ENCODE measurements around the gene SKIC2.

The SKIC2 gene

DNA sequence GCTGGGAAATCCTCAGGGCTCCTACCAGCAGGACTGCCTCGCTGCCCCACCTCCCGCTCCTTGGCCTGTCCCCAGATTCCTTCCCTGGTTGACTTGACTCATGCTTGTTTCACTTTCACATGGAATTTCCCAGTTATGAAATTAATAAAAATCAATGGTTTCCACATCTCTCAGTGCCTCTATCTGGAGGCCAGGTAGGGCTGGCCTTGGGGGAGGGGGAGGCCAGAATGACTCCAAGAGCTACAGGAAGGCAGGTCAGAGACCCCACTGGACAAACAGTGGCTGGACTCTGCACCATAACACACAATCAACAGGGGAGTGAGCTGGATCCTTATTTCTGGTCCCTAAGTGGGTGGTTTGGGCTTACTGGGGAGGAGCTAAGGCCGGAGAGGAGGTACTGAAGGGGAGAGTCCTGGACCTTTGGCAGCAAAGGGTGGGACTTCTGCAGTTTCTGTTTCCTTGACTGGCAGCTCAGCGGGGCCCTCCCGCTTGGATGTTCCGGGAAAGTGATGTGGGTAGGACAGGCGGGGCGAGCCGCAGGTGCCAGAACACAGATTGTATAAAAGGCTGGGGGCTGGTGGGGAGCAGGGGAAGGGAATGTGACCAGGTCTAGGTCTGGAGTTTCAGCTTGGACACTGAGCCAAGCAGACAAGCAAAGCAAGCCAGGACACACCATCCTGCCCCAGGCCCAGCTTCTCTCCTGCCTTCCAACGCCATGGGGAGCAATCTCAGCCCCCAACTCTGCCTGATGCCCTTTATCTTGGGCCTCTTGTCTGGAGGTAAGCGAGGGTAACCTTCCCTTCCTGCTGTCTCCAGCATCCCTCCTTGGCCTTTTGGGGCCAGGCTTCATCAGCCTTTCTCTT is 13.2 kb upstream of the SKIC2 start, which contains the start of gene CFB:
TSS of gene CFB (plus strand) at position 589 of the 863 bp plus-strand sequence. CDS start at position 716, 127 bp downstream.
- DNase-seq: no peak

DNA sequence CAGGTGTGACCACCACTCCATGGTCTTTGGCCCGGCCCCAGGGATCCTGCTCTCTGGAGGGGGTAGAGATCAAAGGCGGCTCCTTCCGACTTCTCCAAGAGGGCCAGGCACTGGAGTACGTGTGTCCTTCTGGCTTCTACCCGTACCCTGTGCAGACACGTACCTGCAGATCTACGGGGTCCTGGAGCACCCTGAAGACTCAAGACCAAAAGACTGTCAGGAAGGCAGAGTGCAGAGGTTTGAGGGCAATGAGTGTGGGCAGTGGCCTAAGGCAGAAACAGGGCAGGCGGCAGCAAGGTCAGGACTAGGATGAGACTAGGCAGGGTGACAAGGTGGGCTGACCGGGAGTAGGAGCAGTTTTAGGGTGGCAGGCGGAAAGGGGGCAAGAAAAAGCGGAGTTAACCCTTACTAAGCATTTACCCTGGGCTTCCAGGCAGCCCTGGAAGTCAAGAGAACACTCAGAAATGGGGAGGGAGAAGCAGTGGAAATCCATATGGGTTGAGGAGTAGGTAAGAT is 12.5 kb upstream of the SKIC2 start:
- DNase-seq: no peak

DNA sequence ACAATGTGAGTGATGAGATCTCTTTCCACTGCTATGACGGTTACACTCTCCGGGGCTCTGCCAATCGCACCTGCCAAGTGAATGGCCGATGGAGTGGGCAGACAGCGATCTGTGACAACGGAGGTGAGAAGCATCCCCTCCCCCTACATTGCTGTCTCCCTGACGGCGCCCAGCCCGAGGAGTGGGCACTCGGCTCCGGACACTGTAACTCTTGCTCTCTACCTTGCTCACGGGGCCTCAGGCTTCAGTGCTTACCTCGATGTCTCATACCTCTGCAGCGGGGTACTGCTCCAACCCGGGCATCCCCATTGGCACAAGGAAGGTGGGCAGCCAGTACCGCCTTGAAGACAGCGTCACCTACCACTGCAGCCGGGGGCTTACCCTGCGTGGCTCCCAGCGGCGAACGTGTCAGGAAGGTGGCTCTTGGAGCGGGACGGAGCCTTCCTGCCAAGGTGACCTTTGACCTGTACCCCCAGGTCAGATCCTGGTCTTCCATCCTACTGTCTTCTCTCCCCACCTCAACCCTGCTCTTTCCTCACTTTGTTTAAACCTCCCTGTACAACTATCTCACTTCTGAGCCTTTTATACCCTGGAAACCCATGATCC is 11.8 kb upstream of the SKIC2 start:
- DNase-seq: no peak

DNA sequence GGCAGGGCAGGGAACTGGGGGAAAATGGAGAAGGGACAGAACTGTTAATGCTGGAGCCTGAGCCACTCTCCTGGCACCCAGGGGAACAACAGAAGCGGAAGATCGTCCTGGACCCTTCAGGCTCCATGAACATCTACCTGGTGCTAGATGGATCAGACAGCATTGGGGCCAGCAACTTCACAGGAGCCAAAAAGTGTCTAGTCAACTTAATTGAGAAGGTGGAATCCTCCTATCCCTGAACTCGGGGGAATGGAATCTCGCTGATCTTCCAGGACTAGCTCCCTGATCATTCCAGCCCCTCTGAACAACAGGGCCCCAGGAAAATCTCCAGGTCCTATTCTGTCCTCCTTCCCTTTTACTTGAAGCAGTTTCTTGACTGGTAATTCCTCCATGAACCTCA is 11.1 kb upstream of the SKIC2 start:
- DNase-seq: no peak

DNA sequence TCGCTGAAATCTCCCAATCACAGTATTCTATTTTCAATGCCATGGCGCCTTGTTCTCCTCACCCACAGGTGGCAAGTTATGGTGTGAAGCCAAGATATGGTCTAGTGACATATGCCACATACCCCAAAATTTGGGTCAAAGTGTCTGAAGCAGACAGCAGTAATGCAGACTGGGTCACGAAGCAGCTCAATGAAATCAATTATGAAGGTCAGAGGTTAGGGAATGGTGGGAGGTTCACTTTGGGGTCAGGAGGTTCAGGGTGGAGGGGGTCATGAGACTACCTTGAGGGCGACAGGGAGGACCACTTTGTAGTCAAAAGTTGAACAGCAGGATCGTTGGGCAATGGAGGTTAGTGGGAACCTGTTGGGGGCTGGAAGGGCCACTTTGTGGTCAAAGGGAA is 10.7 kb upstream of the SKIC2 start:
- DNase-seq: no peak

DNA sequence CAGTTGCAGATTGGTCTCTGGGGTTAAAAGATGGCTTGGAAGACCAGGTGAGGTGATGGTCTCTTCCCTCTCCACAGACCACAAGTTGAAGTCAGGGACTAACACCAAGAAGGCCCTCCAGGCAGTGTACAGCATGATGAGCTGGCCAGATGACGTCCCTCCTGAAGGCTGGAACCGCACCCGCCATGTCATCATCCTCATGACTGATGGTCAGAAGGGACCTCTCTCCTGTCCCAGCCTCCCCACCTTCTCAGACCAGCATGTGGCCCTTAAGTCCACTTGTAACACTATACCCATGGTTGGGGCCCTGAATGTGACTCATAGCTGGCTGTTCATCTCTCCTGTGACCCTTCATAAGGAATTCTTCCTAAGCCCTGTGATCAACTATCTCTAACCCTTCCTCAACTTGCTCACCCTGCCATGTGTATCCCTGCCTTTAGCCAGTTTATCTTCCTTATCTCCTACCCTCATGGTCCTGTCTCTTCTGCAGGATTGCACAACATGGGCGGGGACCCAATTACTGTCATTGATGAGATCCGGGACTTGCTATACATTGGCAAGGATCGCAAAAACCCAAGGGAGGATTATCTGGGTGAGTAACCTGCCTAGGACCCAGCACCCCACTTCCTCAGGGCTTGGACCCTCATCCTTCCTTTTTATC is 10.1 kb upstream of the SKIC2 start:
- DNase-seq: no peak

DNA sequence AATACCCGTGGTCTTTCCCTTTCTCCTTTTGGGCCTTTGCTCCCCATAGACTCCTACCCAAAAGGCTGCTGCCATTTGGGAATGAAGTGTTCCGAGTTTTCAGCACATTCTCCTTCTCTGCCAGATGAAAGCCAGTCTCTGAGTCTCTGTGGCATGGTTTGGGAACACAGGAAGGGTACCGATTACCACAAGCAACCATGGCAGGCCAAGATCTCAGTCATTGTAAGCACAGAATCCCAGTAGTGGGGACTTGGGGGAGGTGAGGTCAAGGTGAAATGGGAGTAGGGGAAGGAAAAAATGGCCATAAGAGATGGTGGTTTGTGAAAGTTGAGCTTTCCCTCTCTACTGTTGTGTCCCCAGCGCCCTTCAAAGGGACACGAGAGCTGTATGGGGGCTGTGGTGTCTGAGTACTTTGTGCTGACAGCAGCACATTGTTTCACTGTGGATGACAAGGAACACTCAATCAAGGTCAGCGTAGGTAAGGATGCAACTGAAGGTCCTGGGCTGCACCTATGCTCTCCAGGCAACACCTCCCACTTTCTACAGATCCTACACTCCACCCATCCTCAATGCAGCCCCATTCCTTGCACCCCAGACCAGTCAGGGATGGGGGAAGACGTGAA is 8.9 kb upstream of the SKIC2 start:
- DNase-seq: no peak

DNA sequence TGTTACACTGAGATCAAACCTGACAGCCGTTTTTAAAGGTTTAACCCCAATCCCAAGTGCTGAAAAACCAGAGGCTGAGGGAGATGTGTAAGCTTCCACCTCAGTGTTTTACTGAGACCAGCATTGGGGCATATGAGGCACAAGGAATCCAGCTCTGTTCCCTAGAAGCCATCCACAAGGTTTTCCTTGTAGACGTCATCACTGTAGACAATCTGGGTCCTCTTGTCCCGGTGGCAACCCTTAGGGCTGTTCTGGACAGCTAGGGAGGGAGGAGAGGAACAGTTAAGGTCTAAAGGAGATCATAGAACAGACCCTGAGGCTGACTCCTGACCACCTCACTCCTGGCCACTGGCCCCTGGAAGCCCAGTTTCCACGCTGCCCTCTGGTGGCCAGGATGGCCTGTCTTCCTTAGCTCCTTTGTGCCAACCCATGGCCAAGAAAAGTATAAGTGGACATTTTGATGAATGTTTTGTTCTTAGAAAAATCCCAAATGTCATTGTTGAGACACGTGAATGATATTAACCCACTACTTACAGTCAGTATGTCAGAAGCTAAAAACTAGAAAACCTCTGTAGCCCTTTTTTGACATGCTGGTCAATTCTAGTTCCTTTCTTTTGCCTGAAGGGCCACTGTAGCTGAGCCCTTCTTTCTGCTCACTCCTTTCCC is 6.7 kb upstream of the SKIC2 start:
- DNase-seq: no peak

DNA sequence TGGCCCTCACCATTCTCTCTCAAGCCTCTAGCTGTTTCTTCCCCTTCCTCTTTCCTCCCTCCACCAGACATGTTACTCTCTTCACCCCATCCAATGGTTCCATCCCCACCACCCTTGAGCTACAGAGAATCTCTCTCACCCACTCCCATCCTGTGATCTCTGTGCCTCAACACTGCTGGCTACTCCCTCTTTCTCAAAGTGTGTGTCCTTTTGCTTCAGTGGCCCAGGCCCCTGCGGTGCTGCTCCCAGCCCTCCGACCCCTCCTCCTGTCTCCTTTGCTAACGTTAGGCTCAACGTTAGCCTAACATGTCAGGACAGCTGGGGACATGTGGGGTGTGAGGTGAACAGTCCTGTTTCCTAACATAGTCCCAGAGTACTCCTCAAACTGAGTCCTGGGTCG is 6.1 kb upstream of the SKIC2 start:
- no peak for DNase-seq

DNA sequence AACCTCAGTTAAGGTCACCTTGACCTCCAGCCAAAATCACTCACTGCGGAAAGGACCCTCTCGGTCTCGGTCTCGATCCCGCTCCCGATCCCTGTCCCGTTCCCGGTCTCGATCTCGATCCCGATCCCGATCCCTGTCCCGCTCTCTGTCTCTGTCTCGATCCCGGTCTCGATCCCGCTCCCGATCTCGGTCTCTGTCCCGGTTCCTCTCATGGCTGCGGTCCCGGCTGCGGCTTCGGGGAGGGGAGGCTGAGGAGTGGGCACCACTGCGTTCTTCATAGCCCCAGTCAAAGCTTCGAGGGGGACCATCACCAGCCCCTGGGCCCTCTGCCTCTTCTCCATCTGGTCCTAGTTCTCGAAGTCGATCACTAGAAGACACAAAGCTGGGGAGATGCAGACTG is 4.5 kb upstream of the SKIC2 start:
- no peak for DNase-seq

DNA sequence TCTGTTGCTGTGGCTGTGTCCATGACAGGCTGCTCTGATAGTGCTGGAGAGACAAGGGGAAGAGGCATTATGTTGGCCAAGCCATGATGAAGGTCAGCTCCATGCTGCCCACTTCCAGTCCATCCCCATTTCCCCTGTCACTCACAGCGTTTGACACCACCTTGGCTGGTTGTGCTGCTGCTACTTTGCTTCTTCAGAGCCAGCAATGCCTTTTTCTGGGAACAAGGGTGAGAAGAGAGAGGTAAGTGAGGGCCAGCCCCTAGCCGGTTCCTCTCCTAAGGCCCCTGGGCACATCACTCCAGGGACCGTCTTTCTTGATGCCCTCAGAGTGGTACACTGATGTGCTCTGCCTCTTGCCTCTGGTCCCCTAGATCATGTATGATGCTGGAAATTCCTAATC is 2.2 kb upstream of the SKIC2 start:
- no peak for DNase-seq

DNA sequence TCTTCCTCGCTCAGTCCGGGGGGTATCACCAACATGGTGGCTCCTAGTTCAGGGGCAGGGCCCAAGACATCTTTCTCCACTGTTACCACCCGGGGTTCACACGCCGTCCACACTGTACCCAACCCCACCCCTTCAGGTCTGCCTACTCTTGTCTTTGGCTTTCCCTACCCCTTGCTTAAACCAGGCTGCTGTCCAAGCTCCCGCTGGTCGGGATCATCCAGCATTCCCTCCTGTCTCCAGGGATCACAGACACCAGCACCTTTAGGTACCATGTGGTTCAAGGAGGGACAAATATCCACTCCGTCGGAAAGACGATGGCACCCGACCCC is 599 bp upstream of the SKIC2 start:
- no peak for DNase-seq

DNA sequence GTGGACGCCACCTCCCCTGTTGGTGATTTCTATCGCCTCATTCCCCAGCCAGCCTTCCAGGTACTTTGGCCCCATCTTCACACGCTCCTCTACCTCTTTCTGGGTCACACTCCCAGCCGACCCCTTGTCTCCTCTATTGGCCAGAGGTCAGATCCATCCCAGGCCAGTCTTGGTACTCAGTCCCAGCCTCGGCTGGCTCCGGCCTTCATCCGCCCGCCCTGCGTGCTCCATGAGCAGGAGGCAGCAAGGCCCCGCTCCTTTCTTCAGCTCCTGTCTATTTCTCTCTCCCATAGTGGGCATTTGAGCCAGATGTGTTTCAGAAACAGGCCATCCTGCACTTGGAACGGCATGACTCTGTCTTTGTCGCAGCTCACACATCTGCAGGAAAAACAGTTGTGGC is 2.6 kb downstream of the SKIC2 start:
- no peak for DNase-seq

DNA sequence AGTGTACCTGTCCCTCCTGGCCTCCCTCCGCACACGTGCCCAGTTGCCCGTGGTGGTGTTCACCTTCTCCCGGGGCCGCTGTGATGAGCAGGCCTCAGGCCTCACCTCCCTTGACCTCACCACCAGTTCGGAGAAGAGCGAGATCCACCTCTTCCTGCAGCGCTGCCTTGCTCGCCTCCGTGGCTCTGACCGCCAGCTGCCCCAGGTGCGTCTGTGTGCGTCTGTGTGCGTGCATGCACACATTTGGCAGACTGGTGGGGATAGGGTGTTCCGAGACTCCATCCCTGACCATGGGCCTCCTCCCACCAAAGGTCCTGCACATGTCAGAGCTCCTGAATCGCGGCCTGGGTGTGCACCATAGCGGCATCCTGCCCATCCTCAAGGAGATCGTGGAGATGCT is 4.9 kb downstream of the SKIC2 start:
- DNase-seq: no peak

DNA sequence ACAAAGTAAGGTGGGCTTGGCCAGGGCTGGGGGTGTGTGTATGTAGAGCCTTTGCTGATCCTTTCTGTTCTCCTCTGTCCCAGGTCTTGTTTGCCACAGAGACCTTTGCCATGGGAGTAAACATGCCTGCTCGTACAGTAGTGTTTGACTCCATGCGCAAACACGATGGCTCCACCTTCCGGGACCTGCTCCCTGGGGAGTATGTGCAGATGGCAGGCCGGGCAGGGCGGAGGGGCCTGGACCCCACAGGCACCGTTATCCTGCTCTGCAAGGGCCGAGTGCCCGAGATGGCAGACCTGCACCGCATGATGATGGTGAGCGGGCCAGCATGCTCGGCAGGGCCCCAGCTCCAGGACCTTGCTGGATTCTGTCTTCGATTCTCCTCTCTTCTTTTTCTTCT is 6.7 kb downstream of the SKIC2 start:
- no peak for DNase-seq

DNA sequence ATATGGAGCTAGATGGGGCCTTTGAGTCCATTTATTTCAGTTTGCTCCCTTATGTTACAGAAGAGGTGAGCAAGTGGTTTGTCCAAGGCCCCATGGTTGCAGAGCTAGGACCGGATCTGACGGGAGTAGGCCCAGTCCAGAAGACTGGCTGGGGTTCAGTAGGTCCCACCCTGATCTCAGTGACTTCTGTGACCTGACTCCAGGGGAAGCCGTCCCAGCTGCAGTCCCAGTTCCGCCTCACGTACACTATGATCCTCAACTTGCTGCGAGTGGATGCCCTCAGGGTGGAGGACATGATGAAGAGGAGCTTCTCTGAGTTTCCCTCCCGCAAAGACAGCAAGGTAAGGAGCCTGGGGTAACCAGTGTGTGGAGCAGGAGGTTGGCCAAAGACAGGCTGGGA is 7.5 kb downstream of the SKIC2 start:
- DNase-seq: no peak

DNA sequence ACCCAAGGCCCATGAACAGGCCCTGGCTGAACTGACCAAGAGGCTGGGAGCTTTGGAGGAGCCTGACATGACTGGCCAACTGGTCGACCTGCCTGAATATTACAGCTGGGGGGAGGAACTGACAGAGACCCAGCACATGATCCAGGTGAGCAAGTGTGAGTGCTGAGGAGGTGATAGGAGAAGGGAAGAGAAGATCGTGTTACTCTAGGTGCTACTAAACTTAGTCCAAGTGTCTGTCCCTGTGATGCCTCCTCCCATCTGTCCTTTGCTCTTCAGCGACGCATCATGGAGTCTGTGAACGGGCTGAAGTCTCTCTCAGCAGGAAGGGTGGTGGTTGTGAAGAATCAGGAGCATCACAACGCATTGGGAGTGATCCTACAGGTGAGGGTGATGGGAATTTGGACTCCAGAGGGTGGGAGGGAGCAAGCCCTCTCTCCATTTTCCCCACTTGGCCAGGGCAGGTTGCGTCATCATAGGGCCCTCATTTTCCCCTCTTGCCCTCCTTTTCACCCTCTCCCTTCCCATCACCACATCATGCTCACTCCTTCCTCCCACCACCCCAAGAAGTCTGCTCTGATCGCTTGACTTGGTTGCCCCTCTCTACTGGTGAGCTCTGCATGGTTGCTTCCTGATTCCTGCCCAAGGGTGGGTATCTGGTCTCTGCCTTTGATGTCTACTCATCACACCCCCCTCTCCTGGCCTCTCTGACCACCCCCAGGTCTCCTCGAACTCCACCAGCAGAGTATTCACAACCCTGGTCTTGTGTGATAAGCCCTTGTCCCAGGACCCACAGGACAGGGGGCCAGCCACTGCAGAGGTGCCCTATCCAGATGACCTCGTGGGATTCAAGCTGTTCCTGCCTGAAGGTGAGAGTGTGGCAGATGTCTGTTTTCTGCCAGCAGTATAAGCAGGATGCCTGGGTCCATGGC is 8.3 kb downstream of the SKIC2 start:
- DNase-seq: no peak

DNA sequence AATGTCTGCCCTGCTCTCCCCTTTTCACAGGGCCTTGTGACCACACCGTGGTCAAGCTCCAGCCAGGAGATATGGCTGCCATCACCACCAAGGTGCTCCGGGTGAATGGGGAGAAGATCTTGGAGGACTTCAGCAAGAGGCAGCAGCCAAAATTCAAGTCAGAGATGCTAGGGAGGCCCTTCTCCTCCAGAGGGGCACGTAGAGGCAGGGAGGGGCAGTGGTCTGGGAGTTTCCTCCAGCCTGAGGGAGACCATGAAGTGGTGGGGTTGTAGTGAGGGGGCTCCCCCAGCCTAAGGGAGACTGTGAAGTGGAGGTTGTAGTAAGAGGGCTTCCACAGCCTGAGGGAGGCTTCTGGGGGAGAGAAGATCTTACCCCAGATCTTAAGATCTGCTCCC is 8.9 kb downstream of the SKIC2 start:
- DNase-seq: no peak

DNA sequence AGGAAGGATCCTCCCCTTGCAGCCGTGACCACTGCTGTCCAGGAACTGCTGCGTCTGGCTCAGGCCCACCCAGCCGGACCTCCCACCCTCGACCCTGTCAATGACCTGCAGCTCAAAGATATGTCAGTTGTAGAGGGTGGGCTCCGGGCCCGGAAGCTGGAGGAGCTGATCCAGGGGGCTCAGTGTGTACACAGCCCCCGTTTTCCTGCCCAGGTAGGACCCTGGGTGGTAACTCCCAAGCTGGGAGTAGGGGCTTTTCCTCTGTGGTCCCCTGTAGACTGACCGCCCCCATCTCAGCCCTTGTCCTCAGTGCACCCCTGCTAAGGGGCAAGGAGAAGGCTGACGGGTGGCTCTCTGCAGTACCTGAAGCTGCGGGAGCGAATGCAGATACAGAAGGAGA is 9.4 kb downstream of the SKIC2 start:
- no peak for DNase-seq

DNA sequence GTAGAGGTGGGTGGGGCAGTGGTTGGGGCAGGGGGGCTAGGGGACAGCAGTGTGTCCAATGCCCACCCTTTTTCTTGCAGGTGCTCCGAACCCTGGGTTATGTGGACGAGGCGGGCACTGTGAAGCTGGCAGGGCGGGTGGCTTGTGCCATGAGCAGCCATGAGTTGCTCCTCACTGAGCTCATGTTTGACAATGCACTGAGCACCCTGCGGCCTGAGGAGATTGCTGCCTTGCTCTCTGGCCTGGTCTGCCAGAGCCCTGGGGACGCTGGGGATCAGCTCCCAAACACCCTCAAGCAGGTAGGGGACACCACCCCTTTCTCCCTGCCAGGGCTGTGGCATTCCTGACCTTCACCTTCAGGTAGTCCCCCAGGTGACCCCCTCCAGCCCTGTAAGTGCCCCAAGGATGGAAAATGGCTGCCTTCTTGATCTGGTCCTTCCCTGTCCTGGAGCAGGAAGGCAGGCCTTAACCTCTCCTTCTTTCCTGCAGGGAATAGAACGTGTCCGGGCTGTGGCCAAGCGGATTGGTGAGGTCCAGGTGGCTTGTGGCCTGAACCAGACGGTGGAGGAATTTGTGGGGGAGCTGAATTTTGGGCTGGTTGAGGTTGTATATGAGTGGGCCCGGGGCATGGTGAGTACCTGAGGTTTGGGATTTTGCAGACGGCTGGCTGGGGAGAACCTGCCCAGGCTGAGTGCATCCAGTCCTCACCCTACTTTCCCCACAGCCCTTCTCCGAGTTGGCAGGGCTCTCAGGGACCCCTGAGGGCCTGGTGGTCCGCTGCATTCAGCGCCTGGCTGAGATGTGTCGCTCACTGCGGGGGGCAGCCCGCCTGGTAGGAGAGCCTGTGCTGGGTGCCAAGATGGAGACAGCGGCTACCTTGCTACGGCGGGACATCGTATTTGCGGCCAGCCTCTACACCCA is 10.1 kb downstream of the SKIC2 start:
- DNase-seq: no peak
